Fibroblast of mammary gland (primary cell): ENCODE data around the gene ERVK3-1.

Source experiments
- DNase-seq: peaks from one replicate; pipeline ENCODE4 v3.0.0-alpha.2; 2010; ENCODE audit warnings: low read depth
- H3K4me3 ChIP-seq: 2 replicates; pipeline ENCODE4 v1.5.1; 2011; ENCODE audit warnings: low read depth, mild to moderate bottlenecking, low read length, moderate library complexity; ENCODE audit not compliant: control insufficient read depth
- CTCF ChIP-seq: conservative IDR thresholded peaks from 2 replicates; pipeline ENCODE4 v1.5.1; 2011; ENCODE audit warnings: low read depth, low read length, inconsistent platforms; ENCODE audit not compliant: control insufficient read depth, insufficient read depth

Gene ERVK3-1

DNA sequence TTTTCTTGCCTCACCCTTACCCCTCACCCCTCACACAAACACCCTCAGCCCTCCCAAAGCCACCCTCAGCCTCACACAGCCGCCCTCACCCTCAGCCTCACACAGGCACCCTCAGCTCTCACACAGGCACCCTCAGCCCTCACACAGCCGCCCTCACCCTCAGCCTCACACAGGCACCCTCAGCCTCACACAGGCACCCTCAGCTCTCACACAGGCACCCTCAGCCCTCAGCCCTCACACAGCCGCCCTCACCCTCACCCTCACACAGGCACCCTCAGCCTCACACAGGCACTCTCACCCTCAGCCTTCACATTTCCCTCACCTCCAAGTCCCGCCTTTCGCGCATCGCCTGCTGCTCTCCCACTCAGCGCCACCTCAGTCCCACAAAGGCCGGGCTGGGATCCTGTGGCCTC is 21.3 kb downstream of the ERVK3-1 start:
- peak overlapping the region; percentile 97 for H3K4me3 ChIP-seq
- no peak for DNase-seq
- no peak for TF ChIP-seq CTCF

- peak within 1 kb of the TSS; percentile 97 for H3K4me3 ChIP-seq
- TF ChIP-seq CTCF = no peak
- DNase-seq = peak; percentile 96
Observed at GRCh38 chr19:58326914-58327726, 21.9 kb downstream of the ERVK3-1 start, which contains the start of gene ZSCAN22. Gene ZSCAN22 (plus strand): TSS chr19:58326994. CDS start chr19:58334803, 7,809 bp downstream.

DNA sequence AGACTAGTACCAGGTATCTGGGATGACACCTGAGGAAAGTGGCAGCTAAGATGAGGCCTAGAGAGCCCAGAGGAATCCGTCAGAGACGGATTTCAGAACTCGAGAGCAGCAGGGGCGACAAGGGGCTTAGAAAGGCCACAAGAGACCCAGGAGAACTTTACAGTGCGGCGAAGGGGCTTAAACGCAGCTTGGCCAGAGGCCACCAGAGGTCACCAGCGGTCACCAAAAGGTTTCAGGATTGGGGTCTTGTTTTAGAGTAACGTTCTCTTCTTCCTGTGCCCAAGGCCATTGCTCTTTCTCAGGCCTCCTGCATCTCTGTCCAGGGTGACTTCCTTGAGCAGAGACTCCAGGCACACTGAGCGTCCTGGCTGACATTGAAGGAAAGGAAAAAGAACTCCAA is 23.8 kb downstream of the ERVK3-1 start:
- H3K4me3 ChIP-seq = no peak overlapping the region
- no peak for DNase-seq
- no peak for TF ChIP-seq CTCF

- peak; percentile 88 for DNase-seq
- no peak for TF ChIP-seq CTCF
- H3K4me3 ChIP-seq = no peak overlapping the region
Observed at GRCh38 chr19:58330458-58330857, 25.3 kb downstream of the ERVK3-1 start.

GRCh38 chr19:58332697-58333096 is 27.5 kb downstream of the ERVK3-1 start:
- H3K4me3 ChIP-seq = no peak overlapping the region
- no peak for TF ChIP-seq CTCF
- no peak for DNase-seq

GRCh38 chr19:58334691-58335249 is 29.6 kb downstream of the ERVK3-1 start:
- no peak overlapping the region for H3K4me3 ChIP-seq
- DNase-seq = no peak
- TF ChIP-seq CTCF = no peak
